Measurements from ENCODE around the gene PIGM. TPM values are rescaled to one million over a fixed set of nuclear protein-coding genes. Genes with fewer than 3 reads are reported as not detected.

Gene PIGM
- total RNA-seq, 1 donor from 2014 or later: 2.5 TPM

- no peaks in the 10 kb centered on the region for H3K36me3 ChIP-seq
- peak overlapping the region; percentile 54 for H3K27ac ChIP-seq (replicated peaks)
- no peak overlapping the region for H3K4me3 ChIP-seq
- no peak for DNase-seq
- intact Hi-C loops (cut with micrococcal nuclease): no loop called here
- TF ChIP-seq CTCF (IDR thresholded peaks at IDR 0.05; ENCODE audit: borderline replicate concordance): no peak
- no peaks in the 10 kb centered on the region for H3K9me3 ChIP-seq (replicated peaks)
- H3K27me3 ChIP-seq (ENCODE audit: low read depth): no peaks in the 10 kb centered on the region
- peaks cover 39% of the 10 kb centered on the region for H3K4me1 ChIP-seq
These were observed 7.4 kb downstream of the PIGM start for GRCh38 chr1:160024195-160024905.

- H3K36me3 ChIP-seq: no peaks in the 10 kb centered on the region
- TF ChIP-seq CTCF (IDR thresholded peaks at IDR 0.05; ENCODE audit: borderline replicate concordance): no peak
- H3K27me3 ChIP-seq (ENCODE audit: low read depth): no peaks in the 10 kb centered on the region
- peaks cover 25% of the 10 kb centered on the region for H3K4me1 ChIP-seq
- no peak overlapping the region for H3K27ac ChIP-seq (replicated peaks)
- intact Hi-C loops (cut with micrococcal nuclease): no loop called here
- no peaks in the 10 kb centered on the region for H3K9me3 ChIP-seq (replicated peaks)
- no peak overlapping the region for H3K4me3 ChIP-seq
- DNase-seq: no peak
These were observed 9.2 kb downstream of the PIGM start for GRCh38 chr1:160022330-160023310.

DNA sequence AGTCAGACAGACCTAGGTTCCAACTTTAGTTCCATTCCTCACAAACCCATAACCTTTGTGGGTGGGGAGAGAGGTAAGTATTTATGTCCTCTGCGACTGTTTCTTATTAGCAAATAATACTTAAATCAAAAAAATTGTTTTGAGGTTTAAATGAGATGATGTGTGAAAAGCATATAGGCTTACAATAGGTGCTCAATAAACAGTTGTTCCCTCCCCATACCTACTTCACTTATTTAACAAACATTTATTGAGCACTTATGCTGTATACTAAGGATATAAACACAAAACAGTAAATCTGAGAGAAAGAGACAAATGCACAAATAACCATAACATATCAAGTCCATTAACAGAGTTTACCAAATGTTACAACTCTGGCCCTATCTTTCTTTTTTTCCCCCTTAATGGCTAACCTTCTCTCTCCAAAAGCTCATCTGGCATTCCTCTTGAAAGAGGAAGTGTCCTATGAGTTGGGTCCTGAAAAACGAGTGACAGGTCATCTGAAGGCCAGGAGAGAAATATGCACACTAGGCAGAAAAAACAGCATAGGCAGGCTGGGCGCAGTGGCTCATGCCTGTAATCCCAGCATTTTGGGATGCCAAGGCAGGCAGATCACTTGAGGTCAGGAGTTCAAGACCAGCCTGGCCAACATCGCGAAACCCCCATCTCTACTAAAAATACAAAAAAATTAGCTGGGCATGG, 10.3 kb downstream of the PIGM start:
- Histone ChIP-seq H3K36me3 (no peaks in the 10 kb centered on the region), H3K4me3 (no peak overlapping the region), H3K9me3 (replicated peaks) (no peaks in the 10 kb centered on the region), H3K4me1 (peaks cover 25% of the 10 kb centered on the region), H3K27me3 (ENCODE audit: low read depth) (no peaks in the 10 kb centered on the region), H3K27ac (replicated peaks) (no peak overlapping the region)
- DNase-seq: no peak
- no peak for TF ChIP-seq CTCF (IDR thresholded peaks at IDR 0.05; ENCODE audit: borderline replicate concordance)
- intact Hi-C loops (cut with micrococcal nuclease): no loop called here

DNA sequence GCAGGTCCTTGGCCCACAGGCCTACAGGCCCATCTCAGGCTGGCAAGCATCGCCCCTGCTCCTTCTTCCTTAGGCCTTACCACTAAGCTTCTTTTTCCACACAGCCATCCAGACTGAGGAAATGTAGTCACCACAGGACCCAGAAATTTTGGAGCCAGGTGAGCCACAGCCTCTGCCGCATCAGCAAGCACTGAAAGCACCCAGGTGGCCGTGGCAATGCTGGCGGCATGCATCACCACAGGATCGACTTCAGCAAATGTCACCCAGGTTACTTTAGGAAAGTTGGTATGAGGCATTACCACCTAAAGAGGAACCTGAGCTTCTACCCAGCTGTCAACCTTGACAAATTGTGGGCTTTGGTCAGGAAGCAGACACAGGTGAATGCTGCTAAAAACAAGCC, 11.6 kb downstream of the PIGM start:
- Histone ChIP-seq H3K27me3 (ENCODE audit: low read depth) (no peaks in the 10 kb centered on the region), H3K9me3 (replicated peaks) (no peaks in the 10 kb centered on the region), H3K4me3 (no peak overlapping the region), H3K36me3 (no peaks in the 10 kb centered on the region), H3K27ac (replicated peaks) (no peak overlapping the region), H3K4me1 (peaks cover 23% of the 10 kb centered on the region)
- intact Hi-C loops (cut with micrococcal nuclease): no loop called here
- DNase-seq: no peak
- TF ChIP-seq CTCF (IDR thresholded peaks at IDR 0.05; ENCODE audit: borderline replicate concordance): no peak

- TF ChIP-seq CTCF (IDR thresholded peaks at IDR 0.05; ENCODE audit: borderline replicate concordance): no peak
- Histone ChIP-seq H3K27me3 (ENCODE audit: low read depth) (no peaks in the 10 kb centered on the region), H3K27ac (replicated peaks) (no peak overlapping the region), H3K4me3 (no peak overlapping the region), H3K4me1 (peaks cover 10% of the 10 kb centered on the region), H3K36me3 (no peaks in the 10 kb centered on the region), H3K9me3 (replicated peaks) (no peaks in the 10 kb centered on the region)
- intact Hi-C loops (cut with micrococcal nuclease): no loop called here
- DNase-seq: no peak
These were observed 12.9 kb downstream of the PIGM start for GRCh38 chr1:160018900-160019299.

Measured in left ventricle myocardium inferior (tissue), 1 donor.